H9 (cell line): ENCODE results near the gene TPD52L2. TPM values are rescaled to one million over a fixed set of nuclear protein-coding genes. Genes with fewer than 3 reads are reported as not detected.

Experiments
- DNase-seq: peaks from one replicate; pipeline ENCODE4 v3.0.0-alpha.2; 2017
- H2AFZ ChIP-seq: one replicate; pipeline ENCODE4 v1.6.1; 2013; ENCODE audit warnings: mild to moderate bottlenecking, low read length, control low read depth, moderate library complexity
- H2AK5ac ChIP-seq: 2 replicates; pipeline ENCODE4 v1.6.1; 2013; ENCODE audit warnings: low read length, control low read depth, mixed read lengths; ENCODE audit not compliant: insufficient read length
- H2BK120ac ChIP-seq: one replicate; pipeline ENCODE4 v1.6.1; 2013; ENCODE audit warnings: low read depth, mild to moderate bottlenecking, low read length, control low read depth, inconsistent platforms; ENCODE audit not compliant: poor library complexity, severe bottlenecking
- H2BK12ac ChIP-seq: 2 replicates; pipeline ENCODE4 v1.6.1; 2013; ENCODE audit warnings: low read length, control low read depth, mixed read lengths, low read depth; ENCODE audit not compliant: insufficient read length
- H2BK15ac ChIP-seq: 2 replicates; pipeline ENCODE4 v1.6.1; 2013; ENCODE audit warnings: low read depth, low read length, control low read depth
- H2BK20ac ChIP-seq: one replicate; pipeline ENCODE4 v1.6.1; 2013; ENCODE audit warnings: low read depth, mild to moderate bottlenecking, low read length, control low read depth, inconsistent platforms; ENCODE audit not compliant: poor library complexity, severe bottlenecking
- H2BK5ac ChIP-seq: 2 replicates; pipeline ENCODE4 v1.6.1; 2013; ENCODE audit warnings: low read length, control low read depth, mixed read lengths; ENCODE audit not compliant: insufficient read length
- H3K14ac ChIP-seq: 2 replicates; pipeline ENCODE4 v1.6.1; 2013; ENCODE audit warnings: low read length, control low read depth; ENCODE audit not compliant: insufficient read depth
- H3K18ac ChIP-seq: 2 replicates; pipeline ENCODE4 v1.6.1; 2013; ENCODE audit warnings: low read depth, mild to moderate bottlenecking, mixed read lengths, low read length, control low read depth; ENCODE audit not compliant: insufficient read length
- H3K23ac ChIP-seq: 2 replicates; pipeline ENCODE4 v1.6.1; 2013; ENCODE audit warnings: low read length, control low read depth, mixed read lengths, low read depth; ENCODE audit not compliant: insufficient read length
- H3K23me2 ChIP-seq: 2 replicates; pipeline ENCODE4 v1.6.1; 2013; ENCODE audit warnings: low read depth, mild to moderate bottlenecking, mixed read lengths, low read length, control low read depth; ENCODE audit not compliant: insufficient read length, poor library complexity, severe bottlenecking
- H3K27ac ChIP-seq: 2 replicates; pipeline ENCODE4 v1.5.1; 2013; ENCODE audit warnings: low read length, control low read depth, mixed read lengths, low read depth; ENCODE audit not compliant: insufficient read length
- H3K27me3 ChIP-seq: 2 replicates; pipeline ENCODE4 v1.6.1; 2013; ENCODE audit warnings: low read length, control low read depth, inconsistent platforms; ENCODE audit not compliant: insufficient read depth
- H3K4ac ChIP-seq: 2 replicates; pipeline ENCODE4 v1.6.1; 2013; ENCODE audit warnings: low read depth, mild to moderate bottlenecking, control low read depth, inconsistent platforms, low read length, moderate library complexity
- H3K4me1 ChIP-seq: 2 replicates; pipeline ENCODE4 v1.6.1; 2013; ENCODE audit warnings: low read length, control low read depth, inconsistent platforms; ENCODE audit not compliant: insufficient read depth
- H3K4me2 ChIP-seq: 2 replicates; pipeline ENCODE4 v1.6.1; 2013; ENCODE audit warnings: low read length, control low read depth, mixed read lengths; ENCODE audit not compliant: insufficient read length, insufficient read depth
- H3K56ac ChIP-seq: 2 replicates; pipeline ENCODE4 v1.6.1; 2013; ENCODE audit warnings: low read depth, mild to moderate bottlenecking, mixed read lengths, low read length, control low read depth; ENCODE audit not compliant: insufficient read length
- H3K79me1 ChIP-seq: 2 replicates; pipeline ENCODE4 v1.6.1; 2013; ENCODE audit warnings: low read depth, mild to moderate bottlenecking, moderate library complexity, low read length, control low read depth, inconsistent platforms; ENCODE audit not compliant: insufficient read depth, poor library complexity, severe bottlenecking
- H3K79me2 ChIP-seq: 2 replicates; pipeline ENCODE4 v1.6.1; 2013; ENCODE audit warnings: low read length, control low read depth, inconsistent platforms; ENCODE audit not compliant: insufficient read depth
- H3K9ac ChIP-seq: 2 replicates; pipeline ENCODE4 v1.6.1; 2013; ENCODE audit warnings: low read length, control low read depth, mixed read lengths; ENCODE audit not compliant: insufficient read length; ENCODE audit errors: extremely low read depth
- H3K9me3 ChIP-seq: one replicate; pipeline ENCODE4 v1.6.1; 2013; ENCODE audit warnings: low read depth, low read length, inconsistent platforms; ENCODE audit not compliant: control insufficient read depth
- H3T11ph ChIP-seq: one replicate; pipeline ENCODE4 v1.6.1; 2013; ENCODE audit warnings: mild to moderate bottlenecking, low read length, control low read depth, inconsistent platforms
- H4K20me1 ChIP-seq: one replicate; pipeline ENCODE4 v1.6.1; 2013; ENCODE audit not compliant: control insufficient read depth, insufficient read length, insufficient read depth
- H4K5ac ChIP-seq: 2 replicates; pipeline ENCODE4 v1.6.1; 2013; ENCODE audit warnings: low read depth, mild to moderate bottlenecking, mixed read lengths, low read length, control low read depth; ENCODE audit not compliant: insufficient read length
- H4K8ac ChIP-seq: replicated peaks from 2 replicates; pipeline ENCODE4 v1.6.1; 2013; ENCODE audit warnings: low read length, control low read depth, mixed read lengths, low read depth; ENCODE audit not compliant: insufficient read length
- H4K91ac ChIP-seq: 2 replicates; pipeline ENCODE4 v1.6.1; 2013; ENCODE audit warnings: low read depth, mild to moderate bottlenecking, moderate library complexity, mixed read lengths, low read length, control low read depth; ENCODE audit not compliant: insufficient read length
- H3K27ac Mint-ChIP-seq, 3 experiments: 2 replicates in 2 of 3; 3 replicates in 1 of 3; pipeline ENCODE4 v1.8.0; 2020 to 2021; ENCODE audit warnings: mixed read lengths in 3 of 3, mild to moderate bottlenecking in 1 of 3, moderate library complexity in 1 of 3
- H3K27me3 Mint-ChIP-seq: 2 replicates; pipeline ENCODE4 v1.8.0; 2021; ENCODE audit warnings: low read depth, mild to moderate bottlenecking, moderate library complexity, mixed read lengths
- H3K36me3 Mint-ChIP-seq, 3 experiments: 2 replicates in 2 of 3; 3 replicates in 1 of 3; pipeline ENCODE4 v1.8.0; 2020 to 2021; ENCODE audit warnings: low read depth in 3 of 3, mixed read lengths in 3 of 3; ENCODE audit not compliant: insufficient read depth in 1 of 3
- H3K4me1 Mint-ChIP-seq, 2 experiments: 2 replicates each; pipeline ENCODE4 v1.8.0; 2020; ENCODE audit warnings: mixed read lengths in 2 of 2
- H3K4me3 Mint-ChIP-seq, 2 experiments: 2 replicates in 1 of 2; 3 replicates in 1 of 2; pipeline ENCODE4 v1.8.0; 2020 to 2021; ENCODE audit warnings: mild to moderate bottlenecking in 2 of 2, mixed read lengths in 2 of 2, moderate library complexity in 1 of 2
- H3K9me3 Mint-ChIP-seq, 2 experiments: 2 replicates in 1 of 2; 3 replicates in 1 of 2; pipeline ENCODE4 v1.8.0; 2020; ENCODE audit warnings: mild to moderate bottlenecking in 2 of 2, mixed read lengths in 2 of 2, moderate library complexity in 1 of 2
- WGBS: extraction: QIAGEN DNeasy Blood & Tissue Kit; methylation state at CpG from one replicate; pipeline ENCODE4 v1.1.7; 2013; ENCODE audit warnings: missing lambda C conversion rate, low lambda C conversion rate, mixed read lengths; ENCODE audit not compliant: insufficient read length; ENCODE audit errors: extremely low coverage; 5-methylcytosine and 5-hydroxymethylcytosine counted together
- total RNA-seq: library from RNA; stranded (reverse); gene quantifications from 2 replicates; pipeline ENCODE4 v1.2.1, GENCODE V29; 2021
- TF ChIP-seq, protein P1 (sequence below): fragments of 200-600 bp; sonication (generic); conservative IDR thresholded peaks from 3 replicates; pipeline ENCODE4 v1.8.0; 2021; ENCODE audit warnings: antibody characterized with exemption, mild to moderate bottlenecking

TPD52L2 gene
- total RNA-seq, 1 experiment from 2014 or later = 94.1 TPM

DNA sequence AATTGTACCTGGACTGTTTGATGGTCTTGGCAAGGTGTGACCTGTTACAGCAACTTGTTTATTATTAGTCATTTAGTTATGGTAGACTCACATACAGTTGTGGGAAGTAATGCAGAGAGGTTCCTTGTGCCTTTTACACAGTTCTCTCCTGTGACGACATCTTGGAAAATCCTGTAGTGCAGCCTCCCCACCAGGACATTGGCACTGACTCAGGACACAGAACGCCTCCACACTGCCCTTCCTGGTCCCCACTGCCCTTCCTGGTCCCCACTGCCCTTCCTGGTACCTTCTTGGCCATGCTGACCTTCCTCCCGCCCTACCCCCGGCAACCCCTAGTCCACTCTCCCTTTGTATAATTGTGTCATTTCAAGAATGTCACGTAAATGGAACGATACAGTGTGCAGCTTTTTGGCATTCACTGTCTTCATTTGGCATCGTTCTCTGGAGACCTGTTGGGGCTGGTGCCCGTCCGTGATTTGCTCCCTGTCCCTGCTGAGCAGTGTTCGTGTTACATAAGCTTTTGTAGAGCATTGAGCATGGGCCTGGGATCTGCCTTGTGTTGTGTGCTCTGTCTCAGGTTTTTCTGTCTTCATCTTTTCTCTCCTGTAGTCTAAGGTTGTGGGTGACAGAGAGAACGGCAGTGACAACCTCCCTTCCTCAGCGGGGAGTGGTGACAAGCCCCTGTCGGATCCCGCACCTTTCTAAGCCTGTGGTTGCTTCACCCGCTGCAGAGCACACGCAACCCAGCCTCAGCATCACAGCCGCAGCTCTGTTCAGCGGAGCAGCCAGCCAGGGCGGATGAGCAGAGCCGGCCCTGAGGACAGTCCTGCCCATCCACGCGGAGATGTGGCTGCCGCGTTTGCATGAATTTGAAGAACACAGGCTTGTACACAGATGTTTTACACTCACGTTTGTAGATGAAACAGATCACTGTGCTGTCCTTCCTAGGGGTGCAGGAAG lies 24.5 kb downstream of the TPD52L2 start:
- H3K4me2 ChIP-seq = no peak overlapping the region
- no peak overlapping the region for H3K23ac ChIP-seq
- H3K79me2 ChIP-seq = no peaks in the 10 kb centered on the region
- Mint-ChIP-seq H3K27me3 (no peaks in the 10 kb centered on the region), H3K4me1 (peaks cover 5% of the 10 kb centered on the region in 2 experiments), H3K27ac (no peak overlapping the region), H3K36me3 (peaks cover 6 to 56% (median 52%) of the 10 kb centered on the region in 3 experiments; a peak in 6 of 7 replicates), H3K9me3 (no peaks in the 10 kb centered on the region), H3K4me3 (no peak overlapping the region)
- H3K9me3 ChIP-seq = no peaks in the 10 kb centered on the region
- H2BK5ac ChIP-seq = no peak overlapping the region
- no peak overlapping the region for H2AFZ ChIP-seq
- H3K56ac ChIP-seq = no peak overlapping the region
- WGBS = no CpG with 5 or more reads among the region's 25 CpGs
- H3K14ac ChIP-seq = no peak overlapping the region
- no peak overlapping the region for H4K91ac ChIP-seq
- H3K4ac ChIP-seq = no peak overlapping the region
- no peaks in the 10 kb centered on the region for H3K27me3 ChIP-seq
- no peak for DNase-seq
- H2AK5ac ChIP-seq = no peak overlapping the region
- no peak overlapping the region for H2BK15ac ChIP-seq
- H4K5ac ChIP-seq = no peak overlapping the region
- no peak overlapping the region for H2BK120ac ChIP-seq
- no peaks in the 10 kb centered on the region for H3K79me1 ChIP-seq
- H2BK12ac ChIP-seq = no peak overlapping the region
- H3K23me2 ChIP-seq = peaks cover 4% of the 10 kb centered on the region
- no peak overlapping the region for H3K18ac ChIP-seq
- no peaks in the 10 kb centered on the region for H4K20me1 ChIP-seq
- H3K27ac ChIP-seq = no peak overlapping the region
- no peaks in the 10 kb centered on the region for H3K4me1 ChIP-seq
- no peak overlapping the region for H2BK20ac ChIP-seq
- H3T11ph ChIP-seq = no peak overlapping the region
- no peak overlapping the region for H3K9ac ChIP-seq
- TF ChIP-seq, protein P1, sequence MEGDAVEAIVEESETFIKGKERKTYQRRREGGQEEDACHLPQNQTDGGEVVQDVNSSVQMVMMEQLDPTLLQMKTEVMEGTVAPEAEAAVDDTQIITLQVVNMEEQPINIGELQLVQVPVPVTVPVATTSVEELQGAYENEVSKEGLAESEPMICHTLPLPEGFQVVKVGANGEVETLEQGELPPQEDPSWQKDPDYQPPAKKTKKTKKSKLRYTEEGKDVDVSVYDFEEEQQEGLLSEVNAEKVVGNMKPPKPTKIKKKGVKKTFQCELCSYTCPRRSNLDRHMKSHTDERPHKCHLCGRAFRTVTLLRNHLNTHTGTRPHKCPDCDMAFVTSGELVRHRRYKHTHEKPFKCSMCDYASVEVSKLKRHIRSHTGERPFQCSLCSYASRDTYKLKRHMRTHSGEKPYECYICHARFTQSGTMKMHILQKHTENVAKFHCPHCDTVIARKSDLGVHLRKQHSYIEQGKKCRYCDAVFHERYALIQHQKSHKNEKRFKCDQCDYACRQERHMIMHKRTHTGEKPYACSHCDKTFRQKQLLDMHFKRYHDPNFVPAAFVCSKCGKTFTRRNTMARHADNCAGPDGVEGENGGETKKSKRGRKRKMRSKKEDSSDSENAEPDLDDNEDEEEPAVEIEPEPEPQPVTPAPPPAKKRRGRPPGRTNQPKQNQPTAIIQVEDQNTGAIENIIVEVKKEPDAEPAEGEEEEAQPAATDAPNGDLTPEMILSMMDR = no peak
- H4K8ac ChIP-seq = no peak overlapping the region
